ENCODE data around the gene HCN3.

Gene HCN3

DNA sequence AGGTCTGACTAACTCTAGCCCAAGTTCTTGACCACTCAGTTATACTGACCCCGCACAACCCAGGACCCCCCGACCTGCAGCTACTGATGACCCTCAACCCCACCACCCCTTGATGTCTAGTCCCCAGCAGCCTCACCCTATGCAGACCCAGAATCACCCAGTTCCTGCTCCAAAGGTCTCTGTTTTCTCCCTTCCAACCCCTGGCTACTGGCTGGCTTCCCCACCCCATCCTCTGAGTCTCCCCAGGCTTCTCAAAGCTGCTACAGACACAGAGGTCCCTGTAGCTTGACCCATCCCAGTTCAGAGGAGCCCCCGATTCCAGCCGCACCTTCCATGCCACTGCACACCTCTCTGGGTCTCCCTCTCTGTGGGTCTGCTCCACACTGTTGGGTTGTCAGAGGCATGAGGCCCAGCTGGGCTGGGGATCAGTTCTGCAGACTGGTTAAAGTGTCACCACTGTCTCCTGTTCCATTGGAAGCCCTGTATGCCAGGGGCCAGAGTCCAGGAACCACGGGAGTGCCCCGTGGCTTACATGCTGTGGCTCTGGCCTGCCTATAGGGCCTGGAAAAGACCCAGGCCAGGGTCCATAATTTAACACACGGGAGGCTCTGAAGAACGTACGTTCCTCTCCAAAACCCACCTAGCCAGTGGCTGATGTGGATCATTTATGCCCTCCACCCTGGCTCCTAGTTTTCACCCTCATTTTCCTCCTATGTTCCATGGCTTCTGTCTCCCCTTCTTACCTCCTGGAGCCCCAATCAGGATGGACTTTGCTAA, 23.5 kb downstream of the HCN3 start:
- H3K27me3 ChIP-seq (ENCODE audit: control insufficient read depth, insufficient read depth, low read length) = peaks cover 12% of the 10 kb centered on the region
- peaks cover 12% of the 10 kb centered on the region; the same call in 1 of the 2 replicates for H3K4me1 ChIP-seq (ENCODE audit: control insufficient read depth, insufficient read depth, low read length)
- H3K27ac ChIP-seq (ENCODE audit: low read depth, low read length) = no peak overlapping the region
- no peaks in the 10 kb centered on the region for H3K36me3 ChIP-seq (ENCODE audit: control insufficient read depth, insufficient read depth, low read length)
- H3K9me3 ChIP-seq (ENCODE audit: control insufficient read depth, insufficient read depth, low read length) = no peaks in the 10 kb centered on the region
- no peak overlapping the region for H3K4me3 ChIP-seq (ENCODE audit: low read depth, low read length)
- H3K9ac ChIP-seq (ENCODE audit: low read depth, low read length) = no peak overlapping the region

DNA sequence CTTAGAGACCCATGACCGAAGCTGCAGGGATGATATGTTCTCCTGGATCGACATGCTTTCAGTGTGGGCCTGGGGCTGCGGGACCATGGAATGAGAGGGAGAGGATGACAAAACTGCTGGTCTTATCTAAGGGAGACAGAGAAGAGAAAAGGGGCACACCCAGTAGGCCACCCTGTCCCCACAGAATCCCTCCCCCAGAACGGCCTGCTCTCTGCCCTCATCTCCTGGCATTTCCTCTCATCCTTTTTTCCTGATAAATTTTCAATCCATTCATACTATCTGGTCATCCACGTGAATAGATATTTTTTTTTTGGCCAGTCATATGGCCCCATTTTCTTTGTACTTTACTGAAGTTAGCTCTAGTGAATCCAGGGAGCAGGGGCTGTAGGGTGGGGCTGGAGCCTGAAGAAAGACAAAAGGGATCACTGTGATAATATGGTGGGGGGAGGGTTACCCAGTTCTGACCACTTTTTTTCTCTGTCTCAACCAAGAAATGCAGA, 24.1 kb downstream of the HCN3 start, which contains the start of gene PKLR:
PKLR (minus strand) TSS at position 97 of the 500 bp plus-strand sequence; CDS start at position 54, 43 bp downstream.
- peaks cover 9% of the 10 kb centered on the region; the same call in 1 of the 2 replicates for H3K4me1 ChIP-seq (ENCODE audit: control insufficient read depth, insufficient read depth, low read length)
- H3K27me3 ChIP-seq (ENCODE audit: control insufficient read depth, insufficient read depth, low read length) = peaks cover 8% of the 10 kb centered on the region; the same call in 1 of the 2 replicates
- no peaks in the 10 kb centered on the region for H3K9me3 ChIP-seq (ENCODE audit: control insufficient read depth, insufficient read depth, low read length)
- no peak within 1 kb of the TSS for H3K9ac ChIP-seq (ENCODE audit: low read depth, low read length)
- no peak within 1 kb of the TSS for H3K27ac ChIP-seq (ENCODE audit: low read depth, low read length)
- no peaks in the 10 kb centered on the region for H3K36me3 ChIP-seq (ENCODE audit: control insufficient read depth, insufficient read depth, low read length)
- no peak within 1 kb of the TSS for H3K4me3 ChIP-seq (ENCODE audit: low read depth, low read length)

DNA sequence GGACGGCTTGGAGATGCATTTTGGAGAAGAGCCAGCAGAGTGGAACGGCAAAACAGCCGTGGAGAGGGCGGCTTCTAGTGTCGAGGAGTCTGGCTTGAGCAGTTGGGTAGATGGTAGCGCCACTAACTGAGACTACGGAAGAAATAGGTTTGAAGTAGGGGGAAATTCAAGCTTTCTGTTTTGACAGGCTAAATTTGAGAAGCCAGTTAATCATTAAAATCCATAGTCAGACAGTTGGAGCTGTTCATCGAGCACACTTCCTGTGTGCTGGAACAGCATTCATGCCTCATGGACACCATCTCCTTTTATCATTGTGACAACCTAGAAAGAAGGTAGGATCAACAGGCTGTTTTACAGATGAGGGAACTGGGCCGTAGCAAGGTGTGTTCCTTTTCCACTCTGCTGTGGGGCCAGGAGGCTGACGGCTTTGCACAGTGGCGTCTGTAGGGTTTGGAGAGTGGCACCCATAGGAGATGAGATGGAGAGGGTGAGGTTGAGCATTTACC, 27.3 kb downstream of the HCN3 start:
- no peak overlapping the region for H3K4me3 ChIP-seq (ENCODE audit: low read depth, low read length)
- H3K27ac ChIP-seq (ENCODE audit: low read depth, low read length) = no peak overlapping the region
- H3K27me3 ChIP-seq (ENCODE audit: control insufficient read depth, insufficient read depth, low read length) = 0 out of 2 replicates have a peak, but pooled peaks cover 4% of the 10 kb centered on the region
- H3K36me3 ChIP-seq (ENCODE audit: control insufficient read depth, insufficient read depth, low read length) = no peaks in the 10 kb centered on the region
- 0 out of 2 replicates have a peak, but pooled peaks cover 3% of the 10 kb centered on the region for H3K4me1 ChIP-seq (ENCODE audit: control insufficient read depth, insufficient read depth, low read length)
- H3K9ac ChIP-seq (ENCODE audit: low read depth, low read length) = no peak overlapping the region
- H3K9me3 ChIP-seq (ENCODE audit: control insufficient read depth, insufficient read depth, low read length) = no peaks in the 10 kb centered on the region

DNA sequence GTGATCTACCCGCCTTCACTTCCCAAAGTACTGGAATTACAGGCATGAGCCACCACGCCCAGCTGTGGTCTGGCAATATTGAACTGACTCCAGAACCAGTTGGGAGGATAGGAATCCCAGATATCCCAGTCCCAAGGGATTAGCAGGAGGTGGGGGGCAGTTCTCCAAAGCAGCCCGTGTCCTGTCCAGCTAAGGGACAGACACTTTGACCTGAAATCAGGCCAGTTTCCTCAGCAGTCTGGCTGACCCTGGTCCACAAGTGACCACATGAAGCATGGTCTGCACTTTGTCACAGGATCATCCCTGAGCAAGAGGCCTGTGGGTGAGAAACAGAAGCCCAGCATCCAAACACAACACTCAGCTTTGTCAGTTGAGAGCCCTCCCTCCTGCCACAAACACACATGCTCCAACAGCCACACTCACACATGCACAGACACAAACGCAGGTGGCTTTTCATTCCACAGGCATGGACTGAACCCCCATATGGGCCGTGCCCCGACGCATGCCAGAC, 28.7 kb downstream of the HCN3 start:
- H3K27me3 ChIP-seq (ENCODE audit: control insufficient read depth, insufficient read depth, low read length) = 0 out of 2 replicates have a peak, but pooled peaks cover 4% of the 10 kb centered on the region
- peaks cover 9% of the 10 kb centered on the region for H3K36me3 ChIP-seq (ENCODE audit: control insufficient read depth, insufficient read depth, low read length)
- no peaks in the 10 kb centered on the region for H3K9me3 ChIP-seq (ENCODE audit: control insufficient read depth, insufficient read depth, low read length)
- H3K9ac ChIP-seq (ENCODE audit: low read depth, low read length) = no peak overlapping the region
- no peak overlapping the region for H3K27ac ChIP-seq (ENCODE audit: low read depth, low read length)
- H3K4me1 ChIP-seq (ENCODE audit: control insufficient read depth, insufficient read depth, low read length) = 0 out of 2 replicates have a peak, but pooled peaks cover 3% of the 10 kb centered on the region
- H3K4me3 ChIP-seq (ENCODE audit: low read depth, low read length) = no peak overlapping the region

DNA sequence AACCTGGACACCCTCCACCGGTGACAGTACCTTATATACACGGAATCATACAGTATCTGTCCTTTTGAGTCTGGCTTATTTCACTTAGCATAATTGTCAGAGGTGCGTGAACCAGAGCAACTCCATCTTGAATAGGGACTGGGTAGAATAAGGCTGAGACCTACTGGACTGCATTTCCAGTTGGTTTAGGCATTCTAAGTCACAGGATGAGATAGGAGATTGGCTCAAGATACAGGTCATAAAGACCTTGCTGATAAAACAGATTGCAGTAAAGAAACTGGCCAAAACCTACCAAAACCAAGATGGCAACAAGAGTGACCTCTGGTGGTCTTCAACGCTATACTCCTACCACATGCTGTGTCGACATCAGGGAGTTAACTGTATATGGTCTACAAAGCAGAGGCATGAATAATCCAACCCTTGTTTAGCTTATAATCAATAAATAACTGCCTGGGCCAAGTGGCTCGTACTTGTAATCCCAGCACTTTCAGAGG, 30.0 kb downstream of the HCN3 start:
- H3K9ac ChIP-seq (ENCODE audit: low read depth, low read length) = no peak overlapping the region

DNA sequence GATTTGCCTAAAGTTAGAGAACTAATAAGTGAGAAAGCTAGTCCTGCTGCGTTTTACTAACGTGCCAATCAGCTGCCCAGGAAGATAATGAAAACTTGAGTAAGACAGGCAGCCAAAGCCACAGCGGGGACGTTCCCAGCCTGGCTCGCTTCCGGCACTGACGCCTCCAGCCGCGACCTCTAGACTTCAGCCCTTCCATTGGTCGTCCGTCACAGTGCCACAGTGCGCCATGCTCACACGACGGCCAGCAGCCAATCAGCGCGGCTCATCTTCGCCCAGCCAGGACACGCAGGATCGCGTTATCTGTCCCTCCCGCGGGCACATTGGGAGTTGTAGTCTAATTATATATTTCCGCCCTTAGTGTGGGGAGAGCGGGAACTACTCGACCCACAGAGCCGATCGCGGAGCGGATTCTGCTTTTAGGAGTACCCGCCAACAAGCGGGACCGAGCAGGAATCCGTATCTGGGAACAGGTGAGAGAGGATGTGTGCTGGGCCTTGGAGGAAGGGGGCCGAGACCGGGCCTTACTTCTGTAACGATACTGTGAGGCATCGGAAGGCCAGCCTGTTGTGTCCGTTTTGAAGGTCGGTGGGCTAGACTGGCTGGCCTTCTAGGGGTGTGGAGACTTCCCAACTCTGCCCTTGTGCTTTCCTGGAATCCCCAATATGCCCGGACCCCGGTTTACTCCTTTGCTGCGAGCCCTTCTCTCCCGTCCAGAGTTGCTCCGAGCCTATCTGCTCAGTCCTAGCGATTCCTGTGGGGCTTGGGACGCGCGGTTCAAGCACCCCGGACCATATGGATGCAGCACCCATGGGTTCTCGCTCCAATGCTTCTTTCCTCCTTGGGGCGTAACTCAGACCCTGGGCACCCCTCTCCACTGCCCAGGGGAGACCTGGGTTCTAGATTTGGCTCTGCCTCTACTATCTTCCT, 31.5 kb downstream of the HCN3 start, which contains the start of gene FDPS:
FDPS (plus strand) TSS at position 374 of the 930 bp plus-strand sequence. CDS start 924 bp downstream, outside the sequence.
- peak within 1 kb of the TSS; percentile 97 for H3K27ac ChIP-seq (ENCODE audit: low read depth, low read length)
- H3K9me3 ChIP-seq (ENCODE audit: control insufficient read depth, insufficient read depth, low read length) = no peaks in the 10 kb centered on the region
- H3K36me3 ChIP-seq (ENCODE audit: control insufficient read depth, insufficient read depth, low read length) = peaks cover 31% of the 10 kb centered on the region
- H3K9ac ChIP-seq (ENCODE audit: low read depth, low read length) = peak within 1 kb of the TSS; percentile 89
- H3K27me3 ChIP-seq (ENCODE audit: control insufficient read depth, insufficient read depth, low read length) = 0 out of 2 replicates have a peak, but pooled peaks cover 4% of the 10 kb centered on the region
- H3K4me1 ChIP-seq (ENCODE audit: control insufficient read depth, insufficient read depth, low read length) = 0 out of 2 replicates have a peak, but pooled peaks cover 3% of the 10 kb centered on the region
- peak within 1 kb of the TSS; percentile 99 for H3K4me3 ChIP-seq (ENCODE audit: low read depth, low read length)

More for the DNA sequence above, 30.0 kb downstream of the HCN3 start:
- no peaks in the 10 kb centered on the region for H3K9me3 ChIP-seq (ENCODE audit: control insufficient read depth, insufficient read depth, low read length)
- peak overlapping the region; percentile 97 for H3K27ac ChIP-seq (ENCODE audit: low read depth, low read length)
- H3K4me1 ChIP-seq (ENCODE audit: control insufficient read depth, insufficient read depth, low read length) = 0 out of 2 replicates have a peak, but pooled peaks cover 3% of the 10 kb centered on the region
- no peak overlapping the region for H3K4me3 ChIP-seq (ENCODE audit: low read depth, low read length)
- H3K36me3 ChIP-seq (ENCODE audit: control insufficient read depth, insufficient read depth, low read length) = peaks cover 20% of the 10 kb centered on the region
- H3K27me3 ChIP-seq (ENCODE audit: control insufficient read depth, insufficient read depth, low read length) = 0 out of 2 replicates have a peak, but pooled peaks cover 4% of the 10 kb centered on the region

DNA sequence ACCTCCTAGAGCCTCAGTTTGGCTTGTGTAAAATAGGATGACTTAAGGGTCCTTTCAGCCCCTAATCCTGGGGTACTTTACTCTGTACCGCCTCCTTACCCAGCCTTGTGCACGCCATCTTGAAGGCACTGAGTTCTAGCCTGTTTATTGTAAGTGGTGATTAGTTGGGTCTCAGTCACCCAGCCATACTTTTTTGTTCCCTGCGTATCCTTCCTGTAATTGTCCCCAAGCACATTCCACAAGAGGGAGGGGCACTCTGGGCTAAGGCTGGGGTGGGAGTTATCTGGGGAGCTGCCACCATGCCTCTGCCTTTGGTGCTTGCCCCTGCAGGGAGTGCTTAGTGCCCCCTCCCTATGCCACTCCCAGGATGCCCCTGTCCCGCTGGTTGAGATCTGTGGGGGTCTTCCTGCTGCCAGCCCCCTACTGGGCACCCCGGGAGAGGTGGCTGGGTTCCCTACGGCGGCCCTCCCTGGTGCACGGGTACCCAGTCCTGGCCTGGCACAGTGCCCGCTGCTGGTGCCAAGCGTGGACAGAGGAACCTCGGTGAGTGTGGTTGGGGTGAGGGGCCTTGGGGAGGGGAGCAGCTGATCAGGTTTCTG, 32.3 kb downstream of the HCN3 start:
- Histone ChIP-seq H3K9ac (ENCODE audit: low read depth, low read length) (peak overlapping the region; percentile 89), H3K9me3 (ENCODE audit: control insufficient read depth, insufficient read depth, low read length) (no peaks in the 10 kb centered on the region), H3K36me3 (ENCODE audit: control insufficient read depth, insufficient read depth, low read length) (peaks cover 35% of the 10 kb centered on the region), H3K27me3 (ENCODE audit: control insufficient read depth, insufficient read depth, low read length) (0 out of 2 replicates have a peak, but pooled peaks cover 3% of the 10 kb centered on the region), H3K4me3 (ENCODE audit: low read depth, low read length) (peak overlapping the region; percentile 99), H3K4me1 (ENCODE audit: control insufficient read depth, insufficient read depth, low read length) (0 out of 2 replicates have a peak, but pooled peaks cover 3% of the 10 kb centered on the region), H3K27ac (ENCODE audit: low read depth, low read length) (peak overlapping the region; percentile 97)

DNA sequence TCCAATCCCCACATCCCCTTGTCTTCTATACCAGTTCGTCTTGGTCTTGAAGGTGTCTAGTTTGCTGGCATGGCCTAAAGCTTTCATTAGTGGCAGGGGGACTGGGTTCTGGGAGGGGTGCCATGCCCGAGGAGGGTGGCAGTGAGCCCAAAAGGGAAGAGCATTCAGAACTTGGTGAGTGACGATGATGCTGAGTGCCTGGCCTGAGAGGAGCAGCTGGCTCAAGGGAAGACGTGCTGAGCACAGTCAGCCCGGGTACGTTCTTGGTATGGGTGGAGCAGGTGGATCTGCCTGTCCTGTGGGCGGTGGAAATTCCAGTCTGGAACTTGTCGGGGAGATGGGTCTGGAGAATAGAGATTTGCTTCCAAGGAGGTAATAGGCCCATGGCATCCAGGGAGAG, 36.0 kb downstream of the HCN3 start:
- Histone ChIP-seq H3K9me3 (ENCODE audit: control insufficient read depth, insufficient read depth, low read length) (no peaks in the 10 kb centered on the region), H3K27me3 (ENCODE audit: control insufficient read depth, insufficient read depth, low read length) (no peaks in the 10 kb centered on the region), H3K4me3 (ENCODE audit: low read depth, low read length) (no peak overlapping the region), H3K27ac (ENCODE audit: low read depth, low read length) (no peak overlapping the region), H3K9ac (ENCODE audit: low read depth, low read length) (no peak overlapping the region), H3K36me3 (ENCODE audit: control insufficient read depth, insufficient read depth, low read length) (peaks cover 60% of the 10 kb centered on the region), H3K4me1 (ENCODE audit: control insufficient read depth, insufficient read depth, low read length) (no peaks in the 10 kb centered on the region)

DNA sequence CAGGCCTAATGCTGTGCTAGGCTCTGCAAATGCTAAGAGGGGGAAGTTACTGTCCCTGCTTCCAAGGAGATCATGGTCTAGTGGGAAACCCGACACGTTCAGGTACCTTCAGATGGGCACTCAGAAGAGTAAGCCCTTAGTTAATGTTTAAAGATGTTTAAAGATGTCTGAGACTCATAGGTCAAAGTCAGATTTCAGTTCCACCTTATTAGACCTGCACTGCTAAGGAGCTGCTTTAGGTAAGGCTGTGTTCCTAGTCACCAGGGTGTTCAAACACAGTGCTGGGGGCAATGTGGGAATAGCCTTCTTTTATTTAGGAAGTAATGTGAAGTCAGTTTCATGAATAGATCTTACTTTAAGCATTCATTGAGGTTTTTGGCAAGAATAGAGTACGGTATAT, 39.7 kb downstream of the HCN3 start:
- Histone ChIP-seq H3K27me3 (ENCODE audit: control insufficient read depth, insufficient read depth, low read length) (peaks cover 9% of the 10 kb centered on the region), H3K9me3 (ENCODE audit: control insufficient read depth, insufficient read depth, low read length) (no peaks in the 10 kb centered on the region), H3K9ac (ENCODE audit: low read depth, low read length) (no peak overlapping the region), H3K4me1 (ENCODE audit: control insufficient read depth, insufficient read depth, low read length) (peaks cover 14% of the 10 kb centered on the region), H3K36me3 (ENCODE audit: control insufficient read depth, insufficient read depth, low read length) (peaks cover 58% of the 10 kb centered on the region), H3K27ac (ENCODE audit: low read depth, low read length) (no peak overlapping the region), H3K4me3 (ENCODE audit: low read depth, low read length) (no peak overlapping the region)

DNA sequence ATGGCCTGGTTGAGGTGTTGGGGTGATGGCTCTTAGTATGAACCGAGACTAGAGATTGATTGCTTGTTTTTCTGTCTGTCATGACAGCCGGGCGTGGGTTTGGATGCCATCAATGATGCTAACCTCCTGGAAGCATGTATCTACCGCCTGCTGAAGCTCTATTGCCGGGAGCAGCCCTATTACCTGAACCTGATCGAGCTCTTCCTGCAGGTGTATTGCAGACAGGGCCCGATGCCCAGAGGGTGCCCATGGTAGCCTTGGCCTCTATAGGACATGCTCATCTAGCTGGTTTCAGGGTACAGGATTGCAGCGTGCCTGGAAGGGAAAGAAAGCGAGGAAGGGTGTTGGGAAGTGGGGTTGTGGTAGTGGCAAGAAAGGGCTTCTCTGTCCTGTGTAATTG, 40.8 kb downstream of the HCN3 start:
- no peaks in the 10 kb centered on the region for H3K9me3 ChIP-seq (ENCODE audit: control insufficient read depth, insufficient read depth, low read length)
- H3K4me1 ChIP-seq (ENCODE audit: control insufficient read depth, insufficient read depth, low read length) = peaks cover 21% of the 10 kb centered on the region
- H3K36me3 ChIP-seq (ENCODE audit: control insufficient read depth, insufficient read depth, low read length) = peaks cover 48% of the 10 kb centered on the region
- H3K9ac ChIP-seq (ENCODE audit: low read depth, low read length) = no peak overlapping the region
- H3K27ac ChIP-seq (ENCODE audit: low read depth, low read length) = no peak overlapping the region
- H3K27me3 ChIP-seq (ENCODE audit: control insufficient read depth, insufficient read depth, low read length) = peaks cover 12% of the 10 kb centered on the region
- no peak overlapping the region for H3K4me3 ChIP-seq (ENCODE audit: low read depth, low read length)

All from HUES48 (cell line).